ENCODE results near the gene RNF7.

GRCh38 chr3:141784096-141784495 lies 46.0 kb downstream of the RNF7 start:
- TF ChIP-seq CTCF (IDR thresholded peaks at IDR 0.05 in 2 of 3, conservative IDR thresholded peaks at IDR 0.05 in 1 of 3; ENCODE audit: insufficient read depth in 2 of 3, low read depth in 1 of 3, low read length in 3 of 3) (no peak), ZNF121 (CRISPR knock-in tag; conservative IDR thresholded peaks at IDR 0.05) (no peak)

All from K562 (cell line).